Measurements from ENCODE around the gene SPAG16.

GRCh38 chr2:213306316-213306942, 22.2 kb downstream of the SPAG16 start:
- no peak for TF ChIP-seq CTCF (conservative IDR thresholded peaks at IDR 0.05)
- no peak for TF ChIP-seq ZFX (IDR thresholded peaks at IDR 0.05)
